Loucy (cell line): ENCODE results near the gene CYFIP1.

Experiments
- H2AFZ ChIP-seq: fragments of 200-600 bp; sonication (generic); 2 replicates; pipeline ENCODE4 v1.6.0; 2016; ENCODE audit warnings: antibody characterized with exemption, mild to moderate bottlenecking, low read length, moderate library complexity
- H3F3A ChIP-seq: fragments of 200-600 bp; 2 replicates; pipeline ENCODE4 v1.6.0; 2016; ENCODE audit warnings: antibody characterized with exemption, low read depth, mild to moderate bottlenecking
- H3K27me3 ChIP-seq: fragments of 200-600 bp; sonication (generic); 2 replicates; pipeline ENCODE4 v1.6.1; 2014; ENCODE audit warnings: low read length, mild to moderate bottlenecking; ENCODE audit not compliant: insufficient read depth, poor library complexity, severe bottlenecking
- H3K36me3 ChIP-seq: fragments of 200-600 bp; sonication (generic); 2 replicates; pipeline ENCODE4 v1.6.1; 2016; ENCODE audit warnings: low read length; ENCODE audit not compliant: insufficient read depth
- H3K4me1 ChIP-seq: fragments of 200-600 bp; sonication (generic); 2 replicates; pipeline ENCODE4 v1.5.1; 2014; ENCODE audit warnings: low read length, mild to moderate bottlenecking; ENCODE audit not compliant: insufficient read depth, poor library complexity, severe bottlenecking
- H3K4me2 ChIP-seq: fragments of 200-600 bp; sonication (generic); 2 replicates; pipeline ENCODE4 v1.6.0; 2014; ENCODE audit warnings: antibody characterized with exemption, low read length, low read depth, mild to moderate bottlenecking; ENCODE audit not compliant: poor library complexity, severe bottlenecking
- H3K4me3 ChIP-seq: fragments of 200-600 bp; sonication (generic); 2 replicates; pipeline ENCODE4 v1.5.1; 2014; ENCODE audit warnings: low read length, mild to moderate bottlenecking, mixed read lengths; ENCODE audit not compliant: poor library complexity, severe bottlenecking
- H3K79me2 ChIP-seq: fragments of 200-600 bp; sonication (generic); 2 replicates; pipeline ENCODE4 v1.6.1; 2014; ENCODE audit warnings: low read length; ENCODE audit not compliant: insufficient read depth
- H3K9ac ChIP-seq: fragments of 200-600 bp; sonication (generic); 2 replicates; pipeline ENCODE4 v1.6.0; 2014; ENCODE audit warnings: mild to moderate bottlenecking, low read depth, low read length, moderate library complexity; ENCODE audit not compliant: poor library complexity, severe bottlenecking
- H3K9me2 ChIP-seq: fragments of 200-600 bp; sonication (generic); replicated peaks from 2 replicates; pipeline ENCODE4 v1.6.1; 2016; ENCODE audit warnings: low read depth, low read length, mixed read lengths
- H3K9me3 ChIP-seq: fragments of 200-600 bp; sonication (generic); 2 replicates; pipeline ENCODE4 v1.6.1; 2014; ENCODE audit warnings: mild to moderate bottlenecking, antibody characterized with exemption, low read length, low read depth; ENCODE audit not compliant: insufficient read depth
- H4K20me1 ChIP-seq: fragments of 200-600 bp; sonication (generic); 2 replicates; pipeline ENCODE4 v1.6.0; 2014; ENCODE audit warnings: antibody characterized with exemption, low read length, mild to moderate bottlenecking; ENCODE audit not compliant: insufficient read depth, poor library complexity, severe bottlenecking
- CTCF ChIP-seq: fragments of 200-600 bp; sonication (generic); conservative IDR thresholded peaks from 2 replicates; pipeline ENCODE4 v1.5.1; 2014; ENCODE audit warnings: mild to moderate bottlenecking, antibody characterized with exemption, low read length
- EZH2phosphoT487 ChIP-seq: fragments of 200-600 bp; IDR thresholded peaks from 2 replicates; pipeline ENCODE4 v1.6.1; 2018; ENCODE audit warnings: antibody characterized with exemption, mild to moderate bottlenecking, moderate library complexity, borderline replicate concordance

CYFIP1 gene

DNA sequence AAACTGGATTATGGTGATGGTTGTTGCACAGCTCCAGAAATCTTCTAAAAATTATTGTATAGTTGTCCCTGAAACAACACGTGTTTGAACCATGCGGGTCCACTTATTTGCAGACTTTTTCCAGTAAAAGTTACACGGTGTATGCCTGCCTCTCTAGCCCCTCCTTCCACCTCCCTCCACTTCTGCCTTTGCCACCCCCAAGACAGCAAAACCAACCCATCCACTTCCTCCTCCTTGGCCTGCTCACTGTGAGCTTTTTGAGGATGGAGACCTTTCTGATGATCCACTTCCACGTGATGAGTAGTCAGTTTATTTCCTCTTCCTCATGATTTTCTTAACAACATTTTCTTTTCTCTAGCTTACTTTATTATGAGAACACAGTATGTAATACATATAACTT is 5.4 kb downstream of the CYFIP1 start:
- no peak overlapping the region for H3K4me3 ChIP-seq
- H4K20me1 ChIP-seq: peaks cover 4% of the 10 kb centered on the region
- no peak overlapping the region for H3K4me2 ChIP-seq
- H2AFZ ChIP-seq: no peak overlapping the region
- peaks cover 12% of the 10 kb centered on the region for H3K27me3 ChIP-seq
- H3K36me3 ChIP-seq: no peaks in the 10 kb centered on the region
- H3K9ac ChIP-seq: no peak overlapping the region
- H3K9me2 ChIP-seq: no peaks in the 10 kb centered on the region
- TF ChIP-seq CTCF (no peak), EZH2phosphoT487 (no peak)
- H3K4me1 ChIP-seq: peaks cover 7% of the 10 kb centered on the region
- no peaks in the 10 kb centered on the region for H3F3A ChIP-seq
- no peaks in the 10 kb centered on the region for H3K9me3 ChIP-seq
- H3K79me2 ChIP-seq: peaks cover 8% of the 10 kb centered on the region

DNA sequence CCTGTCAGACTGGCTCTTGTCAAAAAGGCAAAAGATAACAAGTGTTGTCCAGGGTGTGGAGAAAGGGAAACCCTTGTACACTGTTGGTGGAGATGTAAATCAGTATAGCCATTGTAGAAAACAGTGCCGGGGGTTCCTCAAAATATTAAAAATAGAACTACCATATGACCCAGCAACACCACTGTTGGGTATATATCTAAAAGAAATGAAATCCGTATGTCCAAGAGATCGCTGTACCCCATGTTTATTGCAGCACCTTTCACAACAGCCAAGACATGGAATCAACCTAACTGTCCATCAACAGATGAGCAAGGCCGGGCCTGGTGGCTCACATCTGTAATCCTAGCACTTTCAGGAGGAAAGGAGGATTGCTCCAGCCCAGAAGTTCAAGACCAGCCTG is 6.2 kb downstream of the CYFIP1 start:
- no peaks in the 10 kb centered on the region for H3F3A ChIP-seq
- H2AFZ ChIP-seq: no peak overlapping the region
- no peak overlapping the region for H3K4me3 ChIP-seq
- H3K79me2 ChIP-seq: peaks cover 10% of the 10 kb centered on the region
- H3K36me3 ChIP-seq: no peaks in the 10 kb centered on the region
- H3K9me3 ChIP-seq: no peaks in the 10 kb centered on the region
- peaks cover 4% of the 10 kb centered on the region for H4K20me1 ChIP-seq
- H3K4me1 ChIP-seq: peaks cover 6% of the 10 kb centered on the region
- no peak overlapping the region for H3K4me2 ChIP-seq
- no peak overlapping the region for H3K9ac ChIP-seq
- H3K9me2 ChIP-seq: no peaks in the 10 kb centered on the region
- H3K27me3 ChIP-seq: peaks cover 5% of the 10 kb centered on the region
- TF ChIP-seq CTCF: no peak
- TF ChIP-seq EZH2phosphoT487: no peak

- Histone ChIP-seq H2AFZ (no peak overlapping the region), H3K4me3 (no peak overlapping the region), H3K9me2 (no peaks in the 10 kb centered on the region), H3F3A (no peaks in the 10 kb centered on the region), H4K20me1 (no peaks in the 10 kb centered on the region), H3K4me2 (no peak overlapping the region), H3K9ac (no peak overlapping the region), H3K79me2 (peaks cover 5% of the 10 kb centered on the region; the same call in 1 of the 2 replicates), H3K4me1 (no peaks in the 10 kb centered on the region), H3K36me3 (no peaks in the 10 kb centered on the region), H3K9me3 (no peaks in the 10 kb centered on the region), H3K27me3 (no peaks in the 10 kb centered on the region)
- TF ChIP-seq EZH2phosphoT487: no peak
- TF ChIP-seq CTCF: no peak
These were observed 6.9 kb downstream of the CYFIP1 start for GRCh38 chr15:22973286-22973685.
